ENCODE measurements around the gene REG4.

- TF ChIP-seq CTCF (IDR thresholded peaks at IDR 0.05): no peak
- no peak for TF ChIP-seq POLR2A (IDR thresholded peaks at IDR 0.05)
These were observed 16.9 kb downstream of the REG4 start for GRCh38 chr1:119794230-119794875.
